Measurements from ENCODE around the gene TERB1.

The TERB1 gene, protein sequence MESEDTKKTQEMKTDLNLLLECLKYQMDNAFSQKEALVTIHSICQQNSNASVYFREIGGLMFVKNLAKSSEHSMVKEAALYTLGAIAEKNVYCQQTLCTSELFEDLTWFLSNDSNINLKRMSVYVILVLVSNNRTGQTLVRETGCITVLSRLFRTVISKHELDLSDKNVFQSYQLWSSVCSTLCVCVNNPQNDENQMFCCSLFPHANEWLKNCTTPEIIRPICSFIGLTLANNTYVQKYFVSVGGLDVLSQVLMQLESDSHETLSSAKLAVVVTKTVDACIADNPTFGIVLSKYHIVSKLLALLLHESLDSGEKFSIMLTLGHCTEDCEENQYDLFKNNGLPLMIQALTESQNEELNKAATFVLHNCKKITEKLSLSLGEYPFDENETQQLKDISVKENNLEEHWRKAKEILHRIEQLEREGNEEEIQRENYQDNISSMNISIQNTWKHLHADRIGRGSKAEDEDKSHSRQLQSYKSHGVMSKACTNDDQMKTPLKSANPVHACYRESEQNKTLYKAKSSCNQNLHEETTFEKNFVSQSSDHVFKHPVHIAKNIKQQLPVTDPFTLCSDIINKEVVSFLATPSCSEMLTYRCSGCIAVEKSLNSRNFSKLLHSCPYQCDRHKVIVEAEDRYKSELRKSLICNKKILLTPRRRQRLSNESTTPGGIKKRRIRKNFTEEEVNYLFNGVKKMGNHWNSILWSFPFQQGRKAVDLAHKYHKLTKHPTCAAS

DNA sequence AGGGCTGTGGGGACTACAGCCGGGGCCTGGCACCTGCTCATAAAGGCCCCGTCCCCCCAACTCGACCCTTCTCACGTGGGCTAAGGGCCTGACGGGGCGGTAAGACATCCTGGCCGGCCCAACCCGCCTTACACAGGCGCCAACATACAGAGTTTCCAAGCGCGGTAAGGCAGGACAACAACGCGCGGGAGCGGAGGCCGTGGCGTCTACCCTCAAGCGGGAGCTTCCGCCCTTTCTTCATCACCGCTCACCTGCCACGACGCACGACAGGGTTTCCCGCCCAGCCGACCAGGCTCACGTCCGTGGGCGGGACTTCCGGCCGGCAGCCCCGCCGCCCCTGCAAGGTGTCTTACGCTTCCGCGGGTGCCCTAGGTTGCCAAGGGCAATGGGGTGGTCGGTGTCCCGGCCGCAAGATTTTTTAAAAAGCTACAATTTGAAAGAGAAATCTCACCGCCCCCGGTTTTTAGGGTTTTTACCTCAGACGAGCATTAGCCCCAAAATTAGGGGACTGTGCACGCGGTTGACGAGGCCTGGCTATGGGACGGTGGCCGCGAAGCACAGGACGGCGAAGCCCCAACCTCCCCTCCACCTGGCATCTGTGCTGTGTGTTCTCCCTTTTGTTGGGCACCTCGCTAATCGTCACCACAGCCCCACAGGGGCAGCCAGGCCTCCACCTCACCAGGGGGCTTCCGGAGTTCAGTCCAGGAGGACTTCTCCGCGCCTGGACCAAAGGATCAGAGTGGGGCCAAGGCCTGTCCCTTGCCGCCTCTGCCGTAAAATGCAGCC, at the start of gene TERB1:
Gene TERB1 (minus strand): TSS at position 265 of the 786 bp plus-strand sequence. CDS start 4,786 bp downstream, outside the sequence.
- TF ChIP-seq, protein P1, sequence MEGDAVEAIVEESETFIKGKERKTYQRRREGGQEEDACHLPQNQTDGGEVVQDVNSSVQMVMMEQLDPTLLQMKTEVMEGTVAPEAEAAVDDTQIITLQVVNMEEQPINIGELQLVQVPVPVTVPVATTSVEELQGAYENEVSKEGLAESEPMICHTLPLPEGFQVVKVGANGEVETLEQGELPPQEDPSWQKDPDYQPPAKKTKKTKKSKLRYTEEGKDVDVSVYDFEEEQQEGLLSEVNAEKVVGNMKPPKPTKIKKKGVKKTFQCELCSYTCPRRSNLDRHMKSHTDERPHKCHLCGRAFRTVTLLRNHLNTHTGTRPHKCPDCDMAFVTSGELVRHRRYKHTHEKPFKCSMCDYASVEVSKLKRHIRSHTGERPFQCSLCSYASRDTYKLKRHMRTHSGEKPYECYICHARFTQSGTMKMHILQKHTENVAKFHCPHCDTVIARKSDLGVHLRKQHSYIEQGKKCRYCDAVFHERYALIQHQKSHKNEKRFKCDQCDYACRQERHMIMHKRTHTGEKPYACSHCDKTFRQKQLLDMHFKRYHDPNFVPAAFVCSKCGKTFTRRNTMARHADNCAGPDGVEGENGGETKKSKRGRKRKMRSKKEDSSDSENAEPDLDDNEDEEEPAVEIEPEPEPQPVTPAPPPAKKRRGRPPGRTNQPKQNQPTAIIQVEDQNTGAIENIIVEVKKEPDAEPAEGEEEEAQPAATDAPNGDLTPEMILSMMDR (conservative IDR thresholded peaks at IDR 0.05): no peak
- no peak within 1 kb of the TSS for H3K27ac ChIP-seq

DNA sequence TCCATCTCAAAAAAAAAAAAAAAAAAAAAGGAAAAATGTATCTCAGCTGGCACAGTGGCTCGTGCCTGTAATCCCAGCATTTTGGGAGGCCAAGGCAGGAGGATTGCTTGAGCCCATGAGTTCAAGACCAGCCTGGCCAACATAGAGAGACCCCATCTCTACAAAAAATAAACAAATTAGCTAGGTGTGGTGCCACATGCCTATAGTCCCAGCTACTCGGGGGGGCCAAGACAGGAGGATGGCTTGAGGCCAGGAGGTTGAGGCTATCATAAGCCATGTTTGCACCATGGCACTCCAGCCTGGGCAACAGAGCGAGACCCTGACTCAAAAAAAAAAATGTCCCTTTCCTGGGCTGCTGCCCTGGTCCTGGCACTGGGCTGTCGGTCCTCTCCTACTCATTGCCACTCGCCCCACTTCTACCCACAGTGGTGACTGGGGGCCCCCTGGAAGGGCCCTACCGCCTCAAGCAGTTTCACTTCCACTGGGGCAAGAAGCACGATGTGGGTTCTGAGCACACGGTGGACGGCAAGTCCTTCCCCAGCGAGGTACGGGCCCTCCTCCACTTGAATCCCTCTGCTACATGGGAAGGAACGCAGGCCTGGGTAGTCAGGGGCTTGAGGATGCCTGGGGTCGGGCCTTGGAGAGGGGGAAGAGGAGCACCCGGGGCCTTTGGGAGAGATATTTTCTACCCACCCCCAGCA, 48.9 kb upstream of the TERB1 start:
- H3K27ac ChIP-seq: no peak overlapping the region
- TF ChIP-seq ZFX (IDR thresholded peaks at IDR 0.05): no peak
- TF ChIP-seq, protein P1 (conservative IDR thresholded peaks at IDR 0.05): no peak

DNA sequence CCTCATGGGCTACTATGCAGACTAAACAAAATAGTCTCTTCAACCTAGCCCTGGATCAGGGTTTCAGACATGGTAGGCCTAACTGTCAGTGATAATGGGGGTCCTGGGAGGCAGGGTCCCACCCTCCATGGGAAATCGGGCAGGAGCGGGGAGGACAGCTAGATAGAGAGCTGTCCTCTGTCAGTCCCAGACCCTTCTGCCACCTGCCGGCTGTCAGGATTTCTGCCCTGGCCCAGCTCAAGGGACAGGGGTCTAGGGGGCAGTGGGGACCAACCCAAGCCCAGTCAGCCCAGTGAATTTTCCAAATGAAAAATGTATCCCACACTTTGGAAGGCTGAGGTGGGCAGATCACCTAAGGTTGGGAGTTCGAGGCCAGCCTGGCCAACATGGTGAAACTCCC, 48.2 kb upstream of the TERB1 start:
- no peak for TF ChIP-seq ZFX (IDR thresholded peaks at IDR 0.05)
- TF ChIP-seq, protein P1 (conservative IDR thresholded peaks at IDR 0.05): no peak
- H3K27ac ChIP-seq: no peak overlapping the region

DNA sequence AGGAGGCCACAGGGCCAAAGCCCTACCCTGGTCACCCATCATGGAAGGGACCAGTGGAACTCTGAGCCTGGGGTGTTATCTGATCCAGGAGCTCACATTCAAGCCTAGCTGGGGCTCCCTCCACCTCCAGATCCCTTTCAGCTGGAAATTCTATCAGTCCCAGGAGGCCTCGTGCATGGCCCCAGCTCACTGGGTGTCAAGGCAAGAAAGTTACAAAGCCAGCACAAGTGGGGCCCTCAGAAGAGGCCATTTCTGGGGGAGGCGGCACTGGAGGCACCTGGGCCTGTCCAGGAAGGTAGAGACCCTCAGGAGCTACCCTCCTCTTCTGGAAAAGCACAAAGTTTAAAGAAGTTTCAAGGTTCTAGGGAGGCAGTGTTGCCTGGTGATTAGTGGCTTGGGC, 47.6 kb upstream of the TERB1 start:
- TF ChIP-seq ZFX (IDR thresholded peaks at IDR 0.05): no peak
- TF ChIP-seq, protein P1 (conservative IDR thresholded peaks at IDR 0.05): no peak
- no peak overlapping the region for H3K27ac ChIP-seq

DNA sequence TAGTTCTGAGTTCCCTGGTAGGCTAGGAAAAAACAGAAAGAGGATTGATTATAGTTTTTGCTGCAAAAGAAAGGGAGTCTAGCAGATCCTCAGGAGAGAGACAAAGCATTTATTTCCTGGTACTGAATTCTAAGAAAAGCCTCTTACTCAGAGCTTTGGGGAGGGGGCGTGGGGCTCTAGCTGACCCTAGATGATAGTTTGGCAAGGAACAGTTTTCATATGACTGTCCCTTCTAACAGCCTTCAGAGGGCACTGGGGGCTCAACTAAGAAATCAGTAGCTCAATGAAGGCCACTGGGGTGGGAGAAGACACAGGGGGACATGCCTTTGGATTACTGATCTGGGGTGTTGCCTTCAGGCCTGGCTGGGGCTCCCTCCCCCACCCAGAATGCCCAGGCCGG, 46.8 kb upstream of the TERB1 start:
- H3K27ac ChIP-seq: no peak overlapping the region
- TF ChIP-seq, protein P1 (conservative IDR thresholded peaks at IDR 0.05): no peak
- no peak for TF ChIP-seq ZFX (IDR thresholded peaks at IDR 0.05)

DNA sequence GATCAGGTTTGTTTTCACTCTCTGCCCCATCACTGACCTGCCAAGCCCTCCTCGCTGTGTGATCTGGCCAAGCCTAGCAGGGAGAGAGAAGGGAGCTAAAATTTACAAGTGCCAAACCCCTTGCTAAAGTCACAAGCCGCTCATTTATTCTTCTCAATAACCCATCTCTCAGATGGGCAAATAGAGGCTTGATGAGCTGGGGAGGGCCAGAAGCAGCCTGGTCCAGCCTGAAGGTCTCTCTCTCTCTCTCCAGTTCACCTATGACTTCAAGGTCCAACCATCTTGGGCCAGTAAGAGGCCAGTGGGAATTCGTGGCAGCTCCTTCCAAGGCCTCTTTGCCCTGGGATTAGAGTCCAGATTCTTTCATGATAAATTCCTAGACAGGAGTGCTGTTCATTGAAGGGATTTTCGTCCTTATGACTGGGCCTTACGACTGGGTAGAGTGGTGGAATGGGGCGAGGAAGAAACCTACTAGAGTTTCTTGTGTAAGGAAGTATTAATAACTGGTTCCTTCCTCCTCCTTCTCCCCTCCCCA, 46.2 kb upstream of the TERB1 start:
- TF ChIP-seq ZFX (IDR thresholded peaks at IDR 0.05): no peak
- TF ChIP-seq, protein P1 (conservative IDR thresholded peaks at IDR 0.05): no peak
- H3K27ac ChIP-seq: no peak overlapping the region
